ENCODE measurements around the gene UBE2G2. TPM values are rescaled to one million over a fixed set of nuclear protein-coding genes. Genes with fewer than 3 reads are reported as not detected.
A peak's percentile ranks its signal among the peaks of the same experiment; 100 is the strongest.

Gene UBE2G2
- total RNA-seq, 1 donor = 75.3 TPM

DNA sequence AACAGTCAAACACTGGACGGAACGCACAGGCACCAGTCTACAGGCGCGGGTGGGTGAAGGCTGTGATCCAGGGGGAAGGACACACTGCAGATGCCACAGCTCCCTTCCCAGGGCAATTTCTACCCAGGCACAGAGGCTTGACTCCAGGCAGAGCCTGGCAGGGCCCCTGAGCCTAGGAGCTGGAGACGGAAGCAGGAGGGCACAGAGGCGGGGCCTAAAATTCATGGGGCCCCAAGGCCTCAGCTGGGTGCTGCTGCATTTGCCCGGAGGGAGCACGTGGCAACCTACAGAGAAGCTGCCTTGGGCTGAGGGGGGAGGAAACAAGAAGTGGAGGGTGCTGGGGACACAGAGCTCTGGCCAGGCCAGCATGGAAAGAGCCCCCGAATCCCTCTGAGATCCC, 41.2 kb downstream of the UBE2G2 start:
- peaks cover under 1% of the 10 kb centered on the region for H3K4me1 ChIP-seq (ENCODE audit: insufficient read depth, low read length)

DNA sequence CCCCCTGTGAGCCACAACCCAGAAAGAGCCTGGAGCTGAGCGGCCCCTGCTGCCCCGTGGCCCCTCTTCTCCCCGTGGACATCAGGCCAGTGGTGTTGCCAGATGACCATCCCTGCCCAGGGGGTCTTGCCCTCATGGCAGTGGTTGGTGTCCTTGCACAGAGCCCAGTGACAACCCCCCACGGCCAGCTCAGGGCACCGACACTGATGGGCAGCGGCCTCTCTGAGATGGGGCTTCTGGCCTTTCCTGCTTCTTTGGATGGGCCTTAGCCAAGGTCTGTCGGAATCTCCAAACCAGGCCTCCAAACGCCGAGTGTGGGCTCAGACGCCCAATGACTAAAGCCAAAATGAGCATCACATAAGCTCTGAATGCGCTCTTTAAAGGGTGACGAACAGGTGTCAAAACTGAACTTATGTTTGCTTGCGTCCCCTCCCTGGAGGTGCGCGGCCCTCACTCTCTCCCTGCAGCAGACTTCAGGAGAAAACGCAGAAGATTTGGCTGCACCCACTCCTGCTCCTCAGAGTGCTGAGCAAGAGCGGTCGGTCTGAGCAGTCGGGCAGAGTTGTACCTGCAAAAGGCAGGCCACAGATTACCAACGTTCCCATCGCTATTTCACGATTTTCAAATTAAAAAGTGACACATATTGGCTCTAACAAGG, 41.9 kb downstream of the UBE2G2 start:
- no peak overlapping the region for H3K4me3 ChIP-seq (ENCODE audit: insufficient read depth, low read length)
- H3K27me3 ChIP-seq (ENCODE audit: insufficient read depth, low read length) = no peaks in the 10 kb centered on the region
- H3K4me2 ChIP-seq (ENCODE audit: insufficient read depth, low read length) = no peak overlapping the region
- H3K27ac ChIP-seq (ENCODE audit: low read depth, low read length) = no peak overlapping the region
- H3K9me3 ChIP-seq (ENCODE audit: low read depth, low read length) = no peaks in the 10 kb centered on the region
- H3K4me1 ChIP-seq (ENCODE audit: insufficient read depth, low read length) = no peaks in the 10 kb centered on the region
- H2AFZ ChIP-seq (ENCODE audit: low read length) = no peak overlapping the region
- no peaks in the 10 kb centered on the region for H3K36me3 ChIP-seq (ENCODE audit: insufficient read depth, low read length)
- H3K79me2 ChIP-seq (ENCODE audit: insufficient read depth, low read length) = no peaks in the 10 kb centered on the region
- no peaks in the 10 kb centered on the region for H4K20me1 ChIP-seq (ENCODE audit: insufficient read depth, low read length)
- TF ChIP-seq, protein P1, sequence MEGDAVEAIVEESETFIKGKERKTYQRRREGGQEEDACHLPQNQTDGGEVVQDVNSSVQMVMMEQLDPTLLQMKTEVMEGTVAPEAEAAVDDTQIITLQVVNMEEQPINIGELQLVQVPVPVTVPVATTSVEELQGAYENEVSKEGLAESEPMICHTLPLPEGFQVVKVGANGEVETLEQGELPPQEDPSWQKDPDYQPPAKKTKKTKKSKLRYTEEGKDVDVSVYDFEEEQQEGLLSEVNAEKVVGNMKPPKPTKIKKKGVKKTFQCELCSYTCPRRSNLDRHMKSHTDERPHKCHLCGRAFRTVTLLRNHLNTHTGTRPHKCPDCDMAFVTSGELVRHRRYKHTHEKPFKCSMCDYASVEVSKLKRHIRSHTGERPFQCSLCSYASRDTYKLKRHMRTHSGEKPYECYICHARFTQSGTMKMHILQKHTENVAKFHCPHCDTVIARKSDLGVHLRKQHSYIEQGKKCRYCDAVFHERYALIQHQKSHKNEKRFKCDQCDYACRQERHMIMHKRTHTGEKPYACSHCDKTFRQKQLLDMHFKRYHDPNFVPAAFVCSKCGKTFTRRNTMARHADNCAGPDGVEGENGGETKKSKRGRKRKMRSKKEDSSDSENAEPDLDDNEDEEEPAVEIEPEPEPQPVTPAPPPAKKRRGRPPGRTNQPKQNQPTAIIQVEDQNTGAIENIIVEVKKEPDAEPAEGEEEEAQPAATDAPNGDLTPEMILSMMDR (IDR thresholded peaks at IDR 0.05; ENCODE audit: extremely low read depth, low read depth, low read length) = no peak
- peak; percentile 78 for DNase-seq (ENCODE audit: insufficient read length, low spot score, missing footprints)

More for the DNA sequence above, 41.2 kb downstream of the UBE2G2 start:
- Histone ChIP-seq H2AFZ (ENCODE audit: low read length) (no peak overlapping the region), H3K4me3 (ENCODE audit: insufficient read depth, low read length) (no peak overlapping the region), H3K79me2 (ENCODE audit: insufficient read depth, low read length) (no peaks in the 10 kb centered on the region), H3K36me3 (ENCODE audit: insufficient read depth, low read length) (no peaks in the 10 kb centered on the region), H3K27ac (ENCODE audit: low read depth, low read length) (no peak overlapping the region), H3K9me3 (ENCODE audit: low read depth, low read length) (no peaks in the 10 kb centered on the region), H3K4me2 (ENCODE audit: insufficient read depth, low read length) (no peak overlapping the region), H4K20me1 (ENCODE audit: insufficient read depth, low read length) (no peaks in the 10 kb centered on the region), H3K27me3 (ENCODE audit: insufficient read depth, low read length) (no peaks in the 10 kb centered on the region)
- TF ChIP-seq, protein P1 (IDR thresholded peaks at IDR 0.05; ENCODE audit: extremely low read depth, low read depth, low read length) = no peak
- no peak for DNase-seq (ENCODE audit: insufficient read length, low spot score, missing footprints)

DNA sequence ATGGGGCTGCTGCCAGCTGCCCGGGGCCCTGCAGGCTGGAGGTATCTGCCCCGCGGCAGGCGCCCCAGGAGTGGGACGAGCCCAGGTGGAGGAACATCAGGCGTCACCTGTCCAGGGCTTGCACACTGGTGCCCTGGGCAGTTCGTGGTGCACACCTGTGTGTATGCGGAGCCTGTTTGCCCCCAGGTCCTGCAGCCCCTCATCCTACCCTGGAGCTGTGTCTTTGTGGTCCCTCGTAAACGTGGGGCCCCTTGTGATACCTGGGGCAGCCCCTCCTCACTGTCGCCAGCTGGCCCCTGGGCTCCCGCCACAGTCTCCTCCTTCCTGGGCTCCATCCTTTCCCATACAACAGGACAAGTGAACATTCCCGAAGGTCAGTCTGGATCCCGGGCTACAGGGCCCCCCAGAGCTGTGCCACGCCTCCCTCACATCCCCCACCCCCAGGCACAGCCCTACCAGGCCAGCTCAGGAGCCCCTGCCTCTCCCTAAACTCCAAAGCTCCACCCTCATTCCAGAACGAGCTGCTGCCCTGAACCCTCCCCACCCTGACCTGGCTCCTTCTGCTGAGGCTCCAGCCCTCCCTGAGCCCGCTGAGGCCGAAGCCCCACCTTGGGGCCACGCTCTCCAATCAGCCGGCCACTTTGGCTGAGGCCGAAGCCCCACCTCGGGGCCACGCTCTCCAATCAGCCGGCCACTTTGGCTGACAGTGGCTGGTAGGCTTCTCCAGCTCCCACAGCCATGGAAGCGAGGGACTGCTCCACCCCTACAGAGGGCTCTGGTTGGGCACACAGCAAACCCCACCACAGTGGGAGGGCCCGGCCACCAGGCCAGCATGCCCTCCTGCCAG, 42.6 kb downstream of the UBE2G2 start:
- TF ChIP-seq, protein P1 (IDR thresholded peaks at IDR 0.05; ENCODE audit: extremely low read depth, low read depth, low read length) = no peak
- no peaks in the 10 kb centered on the region for H4K20me1 ChIP-seq (ENCODE audit: insufficient read depth, low read length)
- no peak overlapping the region for H3K4me3 ChIP-seq (ENCODE audit: insufficient read depth, low read length)
- DNase-seq (ENCODE audit: insufficient read length, low spot score, missing footprints) = peak; percentile 72
- H3K36me3 ChIP-seq (ENCODE audit: insufficient read depth, low read length) = no peaks in the 10 kb centered on the region
- H3K27ac ChIP-seq (ENCODE audit: low read depth, low read length) = no peak overlapping the region
- H3K27me3 ChIP-seq (ENCODE audit: insufficient read depth, low read length) = no peaks in the 10 kb centered on the region
- no peaks in the 10 kb centered on the region for H3K4me1 ChIP-seq (ENCODE audit: insufficient read depth, low read length)
- H3K4me2 ChIP-seq (ENCODE audit: insufficient read depth, low read length) = no peak overlapping the region
- no peaks in the 10 kb centered on the region for H3K79me2 ChIP-seq (ENCODE audit: insufficient read depth, low read length)
- H3K9me3 ChIP-seq (ENCODE audit: low read depth, low read length) = no peaks in the 10 kb centered on the region
- no peak overlapping the region for H2AFZ ChIP-seq (ENCODE audit: low read length)

DNA sequence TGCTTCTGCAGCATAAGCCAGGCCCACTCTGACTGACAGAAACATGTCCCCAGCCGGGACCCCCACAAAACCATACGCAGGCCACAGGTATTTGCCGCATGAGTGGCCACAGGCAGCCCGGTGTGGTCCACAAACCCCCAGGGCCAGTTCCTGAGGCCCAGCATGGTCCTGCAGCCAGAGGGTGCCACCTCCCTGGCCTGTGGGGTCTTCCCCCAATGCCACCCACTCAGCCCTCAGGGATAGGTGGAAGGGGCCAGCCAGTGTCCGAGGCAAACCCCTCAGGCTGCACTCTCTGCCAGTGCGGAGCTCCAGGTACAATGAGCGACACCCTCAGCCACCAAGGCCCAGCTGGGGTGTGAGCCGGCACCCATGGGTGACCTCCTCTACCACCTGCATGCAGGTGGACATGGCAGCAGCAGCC, 43.5 kb downstream of the UBE2G2 start:
- no peaks in the 10 kb centered on the region for H3K36me3 ChIP-seq (ENCODE audit: insufficient read depth, low read length)
- peak; percentile 77 for DNase-seq (ENCODE audit: insufficient read length, low spot score, missing footprints)
- no peaks in the 10 kb centered on the region for H3K79me2 ChIP-seq (ENCODE audit: insufficient read depth, low read length)
- no peak overlapping the region for H3K27ac ChIP-seq (ENCODE audit: low read depth, low read length)
- no peak overlapping the region for H3K4me3 ChIP-seq (ENCODE audit: insufficient read depth, low read length)
- H4K20me1 ChIP-seq (ENCODE audit: insufficient read depth, low read length) = no peaks in the 10 kb centered on the region
- H3K9me3 ChIP-seq (ENCODE audit: low read depth, low read length) = no peaks in the 10 kb centered on the region
- TF ChIP-seq, protein P1 (IDR thresholded peaks at IDR 0.05; ENCODE audit: extremely low read depth, low read depth, low read length) = no peak
- H3K4me2 ChIP-seq (ENCODE audit: insufficient read depth, low read length) = no peak overlapping the region
- H2AFZ ChIP-seq (ENCODE audit: low read length) = no peak overlapping the region
- no peaks in the 10 kb centered on the region for H3K4me1 ChIP-seq (ENCODE audit: insufficient read depth, low read length)
- no peaks in the 10 kb centered on the region for H3K27me3 ChIP-seq (ENCODE audit: insufficient read depth, low read length)

Measured in osteoblast (primary cell).